ENCODE data around the gene PTPRD. TPM values are rescaled to one million over a fixed set of nuclear protein-coding genes. Genes with fewer than 3 reads are reported as not detected.

PTPRD gene
- total RNA-seq, 2 experiments from 2014 or later = not detected

- Mint-ChIP-seq H3K27me3 (no peaks in the 10 kb centered on the region), H3K4me3 (no peak overlapping the region), H3K4me1 (no peaks in the 10 kb centered on the region), H3K36me3 (ENCODE audit: low read depth) (no peaks in the 10 kb centered on the region), H3K27ac (no peak overlapping the region), H3K9me3 (no peaks in the 10 kb centered on the region)
- no peak for DNase-seq
- ChIA-PET CTCF (no interaction called here), POLR2A (no interaction called here)
Observed at GRCh38 chr9:8637626-8638025, 1975.2 kb downstream of the PTPRD start.

- no peaks in the 10 kb centered on the region for H3K4me1 Mint-ChIP-seq
- H3K27me3 Mint-ChIP-seq = no peaks in the 10 kb centered on the region
- ChIA-PET CTCF (no interaction called here), POLR2A (no interaction called here)
- no peak overlapping the region for H3K27ac Mint-ChIP-seq
- no peak for DNase-seq
- no peak overlapping the region for H3K4me3 Mint-ChIP-seq
- no peaks in the 10 kb centered on the region for H3K9me3 Mint-ChIP-seq
- no peaks in the 10 kb centered on the region for H3K36me3 Mint-ChIP-seq (ENCODE audit: low read depth)
Observed at GRCh38 chr9:8633784-8634183, 1979.0 kb downstream of the PTPRD start.

- CTCF ChIA-PET = no interaction called here
- H3K36me3 Mint-ChIP-seq (ENCODE audit: low read depth) = no peaks in the 10 kb centered on the region
- no peaks in the 10 kb centered on the region for H3K27me3 Mint-ChIP-seq
Observed at GRCh38 chr9:8632493-8632892, 1980.3 kb downstream of the PTPRD start.

GRCh38 chr9:8628791-8629190 is 1984.0 kb downstream of the PTPRD start:
- CTCF ChIA-PET = no interaction called here
- Mint-ChIP-seq H3K4me1 (no peaks in the 10 kb centered on the region), H3K4me3 (no peak overlapping the region), H3K27me3 (peaks cover 2% of the 10 kb centered on the region), H3K36me3 (ENCODE audit: low read depth) (no peaks in the 10 kb centered on the region), H3K9me3 (peaks cover 2% of the 10 kb centered on the region), H3K27ac (no peak overlapping the region)
- DNase-seq = no peak
- POLR2A ChIA-PET = no interaction called here

More at GRCh38 chr9:8632493-8632892, 1980.3 kb downstream of the PTPRD start:
- Mint-ChIP-seq H3K4me3 (no peak overlapping the region), H3K9me3 (no peaks in the 10 kb centered on the region), H3K4me1 (no peaks in the 10 kb centered on the region), H3K27ac (no peak overlapping the region)
- POLR2A ChIA-PET = no interaction called here
- no peak for DNase-seq

GRCh38 chr9:8627976-8628679 is 1984.7 kb downstream of the PTPRD start:
- no peak overlapping the region for H3K27ac Mint-ChIP-seq
- peaks cover 2% of the 10 kb centered on the region for H3K9me3 Mint-ChIP-seq
- peaks cover 2% of the 10 kb centered on the region for H3K27me3 Mint-ChIP-seq
- ChIA-PET POLR2A (no interaction called here), CTCF (no interaction called here)
- no peaks in the 10 kb centered on the region for H3K36me3 Mint-ChIP-seq (ENCODE audit: low read depth)
- no peaks in the 10 kb centered on the region for H3K4me1 Mint-ChIP-seq
- H3K4me3 Mint-ChIP-seq = no peak overlapping the region
- no peak for DNase-seq

- POLR2A ChIA-PET = no interaction called here
- Mint-ChIP-seq H3K4me3 (no peak overlapping the region), H3K4me1 (no peaks in the 10 kb centered on the region), H3K36me3 (ENCODE audit: low read depth) (no peaks in the 10 kb centered on the region), H3K9me3 (peaks cover 2% of the 10 kb centered on the region), H3K27me3 (peaks cover 2% of the 10 kb centered on the region), H3K27ac (no peak overlapping the region)
- no peak for DNase-seq
- CTCF ChIA-PET = no interaction called here
Observed at GRCh38 chr9:8622871-8623270, 1989.9 kb downstream of the PTPRD start.

- H3K9me3 Mint-ChIP-seq = peaks cover 2% of the 10 kb centered on the region
- ChIA-PET CTCF (no interaction called here), POLR2A (no interaction called here)
- H3K27me3 Mint-ChIP-seq = peaks cover 2% of the 10 kb centered on the region
- no peak overlapping the region for H3K27ac Mint-ChIP-seq
- H3K4me3 Mint-ChIP-seq = no peak overlapping the region
- no peaks in the 10 kb centered on the region for H3K36me3 Mint-ChIP-seq (ENCODE audit: low read depth)
- H3K4me1 Mint-ChIP-seq = no peaks in the 10 kb centered on the region
- DNase-seq = no peak
Observed at GRCh38 chr9:8622222-8622802, 1990.5 kb downstream of the PTPRD start.

GRCh38 chr9:8621416-8621815 is 1991.4 kb downstream of the PTPRD start:
- no peak overlapping the region for H3K4me3 Mint-ChIP-seq
- H3K27ac Mint-ChIP-seq = no peak overlapping the region
- no peaks in the 10 kb centered on the region for H3K27me3 Mint-ChIP-seq
- H3K9me3 Mint-ChIP-seq = no peaks in the 10 kb centered on the region
- no peak for DNase-seq
- POLR2A ChIA-PET = no interaction called here
- no peaks in the 10 kb centered on the region for H3K36me3 Mint-ChIP-seq (ENCODE audit: low read depth)
- H3K4me1 Mint-ChIP-seq = no peaks in the 10 kb centered on the region
- CTCF ChIA-PET = no interaction called here

GRCh38 chr9:8616414-8616813 is 1996.4 kb downstream of the PTPRD start:
- no peak overlapping the region for H3K4me3 Mint-ChIP-seq
- H3K27ac Mint-ChIP-seq = no peak overlapping the region
- no peaks in the 10 kb centered on the region for H3K4me1 Mint-ChIP-seq
- no peaks in the 10 kb centered on the region for H3K9me3 Mint-ChIP-seq
- CTCF ChIA-PET = no interaction called here
- H3K36me3 Mint-ChIP-seq (ENCODE audit: low read depth) = no peaks in the 10 kb centered on the region
- DNase-seq = no peak
- no peaks in the 10 kb centered on the region for H3K27me3 Mint-ChIP-seq
- POLR2A ChIA-PET = no interaction called here

- H3K27me3 Mint-ChIP-seq = no peaks in the 10 kb centered on the region
- H3K4me1 Mint-ChIP-seq = no peaks in the 10 kb centered on the region
- DNase-seq = no peak
- no peak overlapping the region for H3K27ac Mint-ChIP-seq
- H3K36me3 Mint-ChIP-seq (ENCODE audit: low read depth) = no peaks in the 10 kb centered on the region
- H3K4me3 Mint-ChIP-seq = no peak overlapping the region
- ChIA-PET CTCF (interaction anchor here (0.6 kb wide), 1 partner anchor 1324 kb away, joined by 3 read pairs; no protein-coding TSS in a partner anchor), POLR2A (no interaction called here)
- no peaks in the 10 kb centered on the region for H3K9me3 Mint-ChIP-seq
Observed at GRCh38 chr9:8614926-8615440, 1997.8 kb downstream of the PTPRD start.

- no peak overlapping the region for H3K4me3 Mint-ChIP-seq
- CTCF ChIA-PET = no interaction called here
- no peaks in the 10 kb centered on the region for H3K4me1 Mint-ChIP-seq
- no peaks in the 10 kb centered on the region for H3K9me3 Mint-ChIP-seq
- H3K36me3 Mint-ChIP-seq (ENCODE audit: low read depth) = no peaks in the 10 kb centered on the region
- no peak overlapping the region for H3K27ac Mint-ChIP-seq
- no peaks in the 10 kb centered on the region for H3K27me3 Mint-ChIP-seq
- POLR2A ChIA-PET = no interaction called here
- DNase-seq = no peak
Observed at GRCh38 chr9:8613346-8613825, 1999.4 kb downstream of the PTPRD start.

- DNase-seq = no peak
- POLR2A ChIA-PET = no interaction called here
- CTCF ChIA-PET = no interaction called here
- H3K4me3 Mint-ChIP-seq = no peak overlapping the region
- H3K9me3 Mint-ChIP-seq = no peaks in the 10 kb centered on the region
- no peak overlapping the region for H3K27ac Mint-ChIP-seq
- no peaks in the 10 kb centered on the region for H3K36me3 Mint-ChIP-seq (ENCODE audit: low read depth)
- no peaks in the 10 kb centered on the region for H3K4me1 Mint-ChIP-seq
- H3K27me3 Mint-ChIP-seq = no peaks in the 10 kb centered on the region
Observed at GRCh38 chr9:8611153-8611552, 2001.6 kb downstream of the PTPRD start.

- no peaks in the 10 kb centered on the region for H3K4me1 Mint-ChIP-seq
Observed at GRCh38 chr9:8610256-8610655, 2002.5 kb downstream of the PTPRD start.

GRCh38 chr9:8605096-8605495 is 2007.7 kb downstream of the PTPRD start:
- H3K27ac Mint-ChIP-seq = no peak overlapping the region
- H3K9me3 Mint-ChIP-seq = no peaks in the 10 kb centered on the region
- no peaks in the 10 kb centered on the region for H3K4me1 Mint-ChIP-seq
- H3K27me3 Mint-ChIP-seq = no peaks in the 10 kb centered on the region
- no peak overlapping the region for H3K4me3 Mint-ChIP-seq
- CTCF ChIA-PET = no interaction called here
- no peaks in the 10 kb centered on the region for H3K36me3 Mint-ChIP-seq (ENCODE audit: low read depth)
- POLR2A ChIA-PET = no interaction called here
- DNase-seq = no peak

More at GRCh38 chr9:8610256-8610655, 2002.5 kb downstream of the PTPRD start:
- Mint-ChIP-seq H3K27ac (no peak overlapping the region), H3K27me3 (no peaks in the 10 kb centered on the region), H3K36me3 (ENCODE audit: low read depth) (no peaks in the 10 kb centered on the region), H3K9me3 (no peaks in the 10 kb centered on the region), H3K4me3 (no peak overlapping the region)
- CTCF ChIA-PET = no interaction called here
- DNase-seq = no peak
- POLR2A ChIA-PET = no interaction called here

Data from activated CD4-positive, alpha-beta memory T cell treated with anti-CD3 and anti-CD28 coated beads, Interleukin-2, amount 10 ng/mL, durations not matched to agents 7 days and 5 days (primary cell).